A172 (cell line): ENCODE results near the gene NGRN. TPM values are rescaled to one million over a fixed set of nuclear protein-coding genes. Genes with fewer than 3 reads are reported as not detected.
"Not testable (repeated sequence)": the region's sequence is repeated elsewhere in the genome, so short reads cannot be mapped to it uniquely, and the experiment has no call there.

Source experiments
- DNase-seq: peaks from one replicate; pipeline ENCODE4 v3.0.0-alpha.2; 2015; ENCODE audit warnings: low spot score
- total RNA-seq: library from RNA; depleted of rRNA; stranded (reverse); fragments of >200 nt; shearing (Covaris generic); gene quantifications from 2 replicates; pipeline ENCODE4 v1.2.3, GENCODE V29; 2014

Gene NGRN
- total RNA-seq, 1 experiment from 2014 or later = 82.9 TPM

DNA sequence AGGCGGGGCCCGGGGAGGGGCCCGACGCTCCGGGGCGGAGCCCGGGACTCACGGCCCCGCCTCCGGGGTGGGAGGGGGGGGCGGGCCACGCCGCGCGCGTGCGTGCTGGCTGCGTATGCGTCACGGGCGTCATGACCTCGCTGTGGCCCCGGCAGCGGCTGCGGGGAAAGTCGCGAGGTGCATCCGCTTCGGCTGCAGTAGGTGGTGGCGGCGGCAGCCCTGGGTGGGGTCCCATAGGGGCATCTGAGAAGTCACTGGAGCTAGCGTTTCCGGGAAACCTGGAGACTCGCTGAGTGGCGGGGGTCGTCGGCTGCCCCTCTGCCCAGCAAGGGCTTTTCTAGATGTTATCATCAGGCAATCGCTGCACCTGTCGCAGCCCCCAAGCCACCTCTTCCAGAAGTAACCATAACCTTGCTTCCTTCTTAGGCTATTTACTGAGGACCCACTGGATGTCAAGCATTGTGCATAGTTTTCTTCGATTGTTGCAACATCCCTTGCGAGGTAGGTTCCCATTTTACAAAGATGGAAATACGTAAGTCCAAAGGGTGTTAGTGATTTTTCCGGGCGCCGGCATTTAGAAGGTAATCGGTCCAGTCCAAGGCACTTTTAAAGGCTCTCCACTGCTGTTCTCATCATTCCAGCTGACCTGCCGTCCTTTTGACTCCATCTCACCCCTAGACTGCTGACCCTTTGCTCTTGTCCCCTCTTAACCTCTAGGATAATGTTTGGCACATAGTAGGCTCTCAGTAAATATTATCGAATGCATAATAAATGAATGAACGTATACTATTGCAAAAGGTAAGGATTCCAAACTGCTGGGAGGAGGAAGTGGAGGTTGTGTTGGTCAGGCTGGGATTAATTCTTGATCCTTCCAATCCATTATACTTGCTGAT lies 31.1 kb upstream of the NGRN start, which contains the start of gene GDPGP1:
Gene GDPGP1, plus strand, starts transcription at position 114 of the 893 bp plus-strand sequence. CDS start 6,700 bp downstream, outside the sequence.
- peak; percentile 17 for DNase-seq

DNA sequence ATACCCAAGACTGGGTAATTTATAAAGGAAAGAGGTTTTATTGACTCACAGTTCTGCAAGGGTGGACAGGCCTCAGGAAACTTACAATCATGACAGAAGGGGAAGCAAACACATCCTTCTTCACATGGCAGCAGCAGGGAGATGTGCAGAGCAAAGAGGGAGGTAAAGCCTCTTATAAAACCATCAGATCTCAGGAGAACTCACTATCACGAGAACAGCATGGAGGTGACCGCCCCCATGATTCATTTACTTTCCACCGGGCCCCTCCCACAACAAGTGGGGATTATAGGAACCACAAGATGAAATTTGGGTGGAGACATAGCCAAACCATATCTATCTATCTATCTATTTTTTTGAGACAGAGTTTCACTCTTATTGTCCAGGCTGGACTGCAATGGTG lies 26.1 kb upstream of the NGRN start:
- DNase-seq = peak; percentile 54

DNA sequence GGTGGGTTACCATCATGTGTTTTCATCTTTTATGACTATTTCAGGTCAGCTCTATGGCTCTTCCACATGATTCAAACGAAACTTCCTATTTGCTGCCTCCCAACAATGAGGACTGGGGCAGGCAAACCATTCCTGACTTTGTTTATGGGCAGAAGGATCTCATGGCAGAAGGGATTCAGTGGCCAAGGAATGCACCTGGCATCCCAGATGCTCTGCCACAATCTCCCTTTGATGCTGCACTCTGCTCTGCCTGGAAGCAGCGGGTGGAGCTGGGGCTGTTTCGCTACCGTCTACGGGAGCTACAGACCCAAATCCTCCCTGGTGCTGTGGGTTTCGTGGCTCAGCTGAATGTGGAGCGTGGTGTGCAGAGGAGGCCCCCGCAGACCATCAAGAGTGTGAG lies 24.6 kb upstream of the NGRN start:
- DNase-seq = no peak

DNA sequence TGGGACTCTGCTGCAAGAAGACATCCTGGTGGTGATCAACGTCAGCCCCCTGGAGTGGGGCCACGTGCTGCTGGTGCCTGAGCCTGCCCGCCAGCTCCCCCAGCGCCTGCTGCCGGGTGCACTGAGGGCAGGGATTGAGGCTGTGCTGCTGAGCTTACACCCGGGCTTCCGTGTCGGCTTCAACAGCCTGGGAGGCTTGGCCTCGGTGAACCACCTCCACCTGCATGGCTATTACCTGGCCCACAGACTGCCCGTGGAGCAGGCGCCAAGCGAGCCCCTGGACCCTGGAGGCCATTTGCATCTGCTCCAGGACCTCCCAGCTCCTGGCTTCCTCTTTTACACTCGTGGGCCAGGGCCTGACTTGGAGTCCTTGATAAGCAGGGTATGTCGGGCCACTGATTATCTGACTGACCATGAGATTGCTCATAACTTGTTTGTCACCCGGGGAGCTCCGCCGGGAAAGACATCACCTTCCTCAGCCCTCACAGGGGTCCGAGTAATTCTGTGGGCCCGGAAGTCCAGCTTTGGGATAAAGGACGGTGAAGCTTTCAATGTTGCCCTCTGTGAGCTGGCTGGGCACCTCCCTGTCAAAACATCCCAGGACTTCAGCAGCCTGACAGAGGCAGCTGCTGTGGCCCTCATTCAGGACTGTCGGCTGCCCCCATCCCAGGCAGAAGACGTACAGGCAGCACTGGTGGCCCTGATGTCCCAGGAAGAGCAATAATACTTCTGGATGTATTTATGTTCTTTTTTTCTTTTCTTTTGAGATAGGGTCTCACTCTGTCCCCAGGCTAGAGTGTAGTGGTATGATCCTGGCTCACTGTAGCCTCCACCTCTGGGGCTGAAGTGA lies 23.9 kb upstream of the NGRN start:
- DNase-seq = no peak

DNA sequence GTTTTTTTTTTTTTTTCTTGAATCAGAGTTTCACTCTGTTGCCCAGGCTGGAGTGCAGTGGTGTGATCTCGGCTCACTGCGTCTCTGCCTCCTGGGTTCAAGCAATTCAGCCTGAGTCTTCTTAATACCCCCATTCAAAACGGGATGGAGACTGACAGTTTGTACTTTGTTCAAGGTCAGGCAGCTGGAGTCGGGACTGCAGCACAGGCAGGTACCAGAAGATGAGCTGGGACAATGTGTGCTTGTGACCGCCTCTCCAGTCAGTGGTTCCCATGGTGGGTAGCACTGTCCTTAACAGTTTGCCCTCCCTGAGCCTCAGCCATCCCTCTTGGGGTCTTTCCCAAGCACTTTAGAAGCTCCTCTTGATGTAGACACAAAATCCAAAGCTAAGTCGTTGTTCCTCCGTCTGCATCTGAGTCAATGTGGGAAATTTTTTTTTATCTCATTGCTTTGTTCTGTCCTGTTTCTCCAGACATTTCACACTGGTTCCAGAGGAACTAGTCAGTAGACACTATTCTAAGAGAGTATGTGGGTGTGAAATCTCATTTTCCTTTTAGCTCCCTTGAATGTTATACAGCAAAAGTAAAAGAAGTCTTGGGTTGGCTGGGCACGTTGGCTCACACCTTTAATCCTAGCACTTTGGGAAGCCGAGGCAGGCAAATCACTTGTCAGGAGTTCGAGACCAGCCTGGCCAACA lies 21.4 kb upstream of the NGRN start:
- DNase-seq = no peak

DNA sequence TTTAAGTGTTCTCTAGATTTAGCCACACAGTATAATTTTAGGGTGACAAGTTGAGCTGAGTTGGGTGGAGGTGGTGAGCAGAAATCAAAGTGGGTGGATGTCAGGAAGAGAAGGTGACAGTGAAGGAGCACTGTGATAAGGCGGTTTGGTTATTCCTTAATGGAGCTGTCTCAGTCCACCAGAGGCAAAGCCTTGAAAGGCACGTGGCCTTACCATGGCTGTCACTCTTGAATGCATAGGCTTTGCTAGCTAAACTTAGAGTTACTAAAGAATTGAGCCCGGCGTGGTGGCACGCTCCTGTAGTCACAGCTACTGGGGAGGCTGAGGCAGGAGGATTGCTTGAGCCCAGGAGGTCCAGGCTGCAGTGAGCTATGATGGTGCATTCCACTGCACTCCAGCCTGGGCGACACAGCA lies 16.7 kb upstream of the NGRN start:
- DNase-seq = no peak

DNA sequence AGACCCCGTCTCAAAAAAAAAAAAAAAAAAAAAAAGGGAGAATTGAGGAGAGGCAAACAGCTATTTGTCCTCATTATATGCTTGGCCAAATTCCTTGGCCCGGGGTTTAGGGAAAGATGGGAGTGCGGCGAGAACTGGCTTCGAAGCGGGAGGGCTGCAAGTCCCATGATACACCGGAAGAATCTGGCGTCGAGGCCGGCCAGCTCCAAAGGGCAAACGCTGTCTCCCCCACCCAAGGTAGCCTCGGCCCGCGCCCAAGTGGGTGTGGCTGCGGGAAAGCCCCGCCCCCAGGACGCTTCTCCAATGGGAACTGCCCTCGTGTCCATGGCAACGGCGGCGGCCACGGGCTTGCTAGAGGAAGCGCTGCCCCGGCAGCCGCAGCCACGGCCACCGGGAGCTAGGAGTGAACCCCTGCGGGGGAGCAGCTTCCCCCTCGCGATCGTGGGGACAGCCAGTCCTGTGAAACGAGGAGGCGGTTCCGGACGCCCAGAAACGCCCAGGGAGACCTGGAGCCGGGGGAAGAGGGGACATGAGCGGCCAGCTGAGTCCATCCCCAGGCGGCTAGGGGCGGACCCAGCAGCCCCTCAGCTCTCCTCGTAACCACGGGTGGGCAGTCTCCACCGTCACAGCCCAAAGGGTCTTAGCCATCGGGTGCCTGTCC lies 16.1 kb upstream of the NGRN start, which contains the start of gene TTLL13:
Gene TTLL13, plus strand, starts transcription at position 354 of the 661 bp plus-strand sequence. CDS start 1,075 bp downstream, outside the sequence.
- DNase-seq = peak; percentile 72

DNA sequence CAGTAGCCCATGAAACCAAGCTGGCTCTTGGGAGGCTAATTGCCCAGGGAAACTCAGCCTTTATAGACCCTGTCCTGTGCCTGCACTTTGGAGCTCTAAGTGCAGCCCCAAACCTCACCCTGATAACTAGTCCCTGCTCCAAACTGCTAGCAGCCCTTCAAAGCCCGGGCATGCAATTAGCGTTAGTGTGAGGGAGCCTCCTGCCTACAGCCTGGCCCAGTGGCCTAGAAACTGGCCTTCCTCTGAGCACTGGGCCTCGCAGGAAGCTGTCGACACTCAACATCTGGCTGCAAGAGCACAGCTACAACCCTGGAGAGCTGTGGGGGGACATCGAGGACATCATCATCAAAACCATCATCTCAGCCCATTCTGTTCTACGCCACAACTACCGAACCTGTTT lies 7.7 kb upstream of the NGRN start:
- DNase-seq = no peak

DNA sequence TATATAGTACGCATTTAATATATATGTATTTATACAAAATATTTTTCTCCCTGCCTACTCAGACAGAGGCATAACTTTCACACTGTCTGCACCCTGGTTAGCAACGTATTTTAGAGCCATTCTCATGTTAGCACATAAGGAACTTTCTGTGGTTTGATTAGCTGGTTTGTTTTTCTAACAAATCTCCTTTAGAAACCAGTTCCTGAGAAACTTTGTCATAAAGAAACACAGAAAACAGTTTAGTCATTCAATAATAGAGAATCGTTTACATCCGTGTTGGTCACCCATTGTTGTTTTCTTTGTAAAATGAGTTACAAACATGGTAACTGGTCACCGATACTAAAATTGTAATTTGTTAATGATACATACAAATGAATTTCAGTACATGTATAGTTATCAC lies 5.9 kb upstream of the NGRN start:
- DNase-seq = no peak

DNA sequence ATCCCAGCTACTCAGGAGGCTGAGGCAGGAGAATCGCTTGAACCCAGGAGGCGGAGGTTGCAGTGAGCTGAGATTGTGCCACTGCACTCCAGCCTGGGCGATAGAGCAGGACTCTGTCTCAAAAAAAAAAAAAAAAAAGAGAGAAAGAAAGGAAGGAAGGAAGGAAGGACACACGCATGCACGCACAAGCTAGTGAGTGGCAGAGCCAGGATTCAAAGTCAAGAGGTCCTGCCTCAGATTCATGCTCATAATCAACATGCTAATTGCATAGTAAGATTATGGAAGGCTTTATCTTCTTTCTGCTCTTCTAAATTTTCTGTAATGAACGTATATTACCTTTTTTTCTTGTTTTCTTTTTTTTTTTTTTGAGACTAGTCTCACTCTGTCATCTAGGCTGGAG lies 4.7 kb upstream of the NGRN start:
- not testable (repeated sequence) for DNase-seq

DNA sequence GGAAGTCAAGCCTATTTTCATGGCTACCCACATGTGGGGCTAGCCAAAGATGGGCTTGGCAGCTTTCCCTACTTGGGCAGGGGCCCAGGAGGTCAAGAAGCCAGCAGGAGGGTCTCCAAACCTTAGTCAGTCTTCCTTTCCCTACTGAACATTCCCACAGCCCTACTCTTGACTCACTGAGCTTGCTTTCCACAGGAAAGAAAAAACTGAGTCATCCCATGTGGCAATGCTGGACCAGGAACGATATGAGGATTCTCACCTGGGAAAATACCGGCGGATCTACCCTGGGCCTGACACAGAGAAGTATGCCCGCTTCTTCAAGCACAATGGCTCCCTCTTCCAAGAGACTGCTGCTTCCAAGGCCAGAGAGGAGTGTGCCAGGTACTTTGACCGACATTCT lies 3.7 kb upstream of the NGRN start:
- DNase-seq = peak; percentile 39

DNA sequence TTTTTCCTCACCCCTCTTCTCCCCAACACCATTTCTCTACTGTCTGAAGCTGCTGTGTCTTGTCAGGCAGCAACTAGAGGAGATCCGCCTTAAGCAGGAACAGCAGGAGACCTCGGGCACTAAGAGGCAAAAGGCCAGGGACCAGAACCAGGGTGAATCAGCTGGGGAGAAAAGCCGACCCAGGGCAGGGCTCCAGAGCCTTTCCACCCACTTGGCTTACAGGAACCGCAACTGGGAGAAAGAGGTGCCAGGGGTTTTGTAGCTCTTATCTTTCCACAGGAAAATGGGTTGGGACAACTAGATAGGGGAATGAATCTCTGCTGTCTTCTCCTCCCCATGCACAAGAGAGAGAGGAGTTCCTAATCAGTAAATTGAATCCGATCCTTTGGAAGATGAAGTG lies 3.0 kb upstream of the NGRN start:
- no peak for DNase-seq

DNA sequence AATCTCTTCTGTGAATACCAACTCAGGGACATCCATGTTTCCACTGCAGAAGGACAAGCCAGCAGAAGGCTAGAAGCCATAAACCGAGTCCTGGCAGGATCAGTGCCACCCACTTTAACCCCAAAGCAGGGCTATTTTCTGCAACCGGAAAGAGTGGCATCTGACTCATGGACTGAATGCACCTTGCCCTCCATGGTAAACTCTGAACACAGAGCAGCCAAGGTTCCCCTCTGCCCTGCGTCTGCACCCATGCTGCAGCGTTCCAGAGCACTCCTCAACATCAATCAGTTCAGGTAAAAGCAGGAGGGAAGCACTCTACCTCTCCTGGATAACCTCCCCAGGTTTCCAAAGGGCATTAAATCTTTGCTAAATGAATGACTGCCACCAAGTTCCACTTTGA lies 801 bp upstream of the NGRN start:
- DNase-seq = peak; percentile 44

DNA sequence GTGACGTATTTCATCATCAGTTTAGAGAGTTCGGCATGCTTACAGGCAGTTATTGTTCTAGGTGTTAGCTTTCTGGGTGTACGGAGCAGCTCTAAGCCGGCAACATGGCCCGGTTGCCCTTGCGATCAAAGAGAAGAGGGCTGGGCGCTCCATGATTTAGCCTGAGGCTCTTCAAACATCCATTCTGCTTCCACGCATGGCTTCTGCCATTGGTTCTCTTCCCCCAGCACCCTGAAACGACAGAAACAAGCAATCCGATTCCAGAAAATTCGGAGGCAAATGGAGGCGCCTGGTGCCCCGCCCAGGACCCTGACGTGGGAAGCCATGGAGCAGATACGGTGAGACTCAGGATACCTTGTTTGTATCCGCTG lies 574 bp downstream of the NGRN start:
- peak; percentile 21 for DNase-seq

DNA sequence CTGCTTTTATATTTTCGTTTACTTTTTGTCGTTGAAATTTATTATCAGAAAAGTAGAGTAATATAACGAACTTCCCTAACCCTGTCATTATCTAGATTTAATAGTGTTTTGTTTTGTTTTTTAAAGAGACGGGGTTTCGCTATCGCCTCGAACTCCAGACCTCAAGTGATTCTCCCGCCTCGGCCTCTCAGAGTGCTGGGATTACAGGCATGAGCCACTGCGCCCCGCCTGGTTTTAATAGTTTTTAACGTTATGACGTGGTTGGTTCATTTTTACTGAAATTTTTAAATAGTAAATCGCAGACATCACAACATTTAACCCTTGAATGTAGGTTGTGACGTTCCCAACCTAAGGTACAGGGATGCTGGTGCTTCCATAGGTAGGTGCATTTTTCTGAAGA lies 1.0 kb downstream of the NGRN start:
- DNase-seq = no peak

DNA sequence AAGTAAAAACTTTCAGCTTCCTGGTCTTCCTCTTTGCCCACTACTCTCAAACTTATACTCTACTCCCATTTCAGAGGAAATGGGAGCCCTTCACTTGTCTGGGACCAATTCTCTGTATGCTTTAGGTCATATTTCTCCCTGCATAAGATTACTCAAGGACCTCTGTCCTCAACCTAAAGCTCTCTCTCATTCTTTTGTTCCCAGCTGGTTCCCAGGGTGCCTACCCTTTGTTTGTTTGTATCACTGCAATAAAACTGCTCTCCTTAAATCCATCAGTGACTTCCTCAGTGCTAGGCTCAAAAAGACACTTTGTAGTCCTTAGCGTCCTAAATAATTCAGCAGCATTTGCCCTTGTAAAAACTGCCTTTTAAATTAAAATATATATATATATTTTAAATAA lies 2.9 kb downstream of the NGRN start:
- no peak for DNase-seq

DNA sequence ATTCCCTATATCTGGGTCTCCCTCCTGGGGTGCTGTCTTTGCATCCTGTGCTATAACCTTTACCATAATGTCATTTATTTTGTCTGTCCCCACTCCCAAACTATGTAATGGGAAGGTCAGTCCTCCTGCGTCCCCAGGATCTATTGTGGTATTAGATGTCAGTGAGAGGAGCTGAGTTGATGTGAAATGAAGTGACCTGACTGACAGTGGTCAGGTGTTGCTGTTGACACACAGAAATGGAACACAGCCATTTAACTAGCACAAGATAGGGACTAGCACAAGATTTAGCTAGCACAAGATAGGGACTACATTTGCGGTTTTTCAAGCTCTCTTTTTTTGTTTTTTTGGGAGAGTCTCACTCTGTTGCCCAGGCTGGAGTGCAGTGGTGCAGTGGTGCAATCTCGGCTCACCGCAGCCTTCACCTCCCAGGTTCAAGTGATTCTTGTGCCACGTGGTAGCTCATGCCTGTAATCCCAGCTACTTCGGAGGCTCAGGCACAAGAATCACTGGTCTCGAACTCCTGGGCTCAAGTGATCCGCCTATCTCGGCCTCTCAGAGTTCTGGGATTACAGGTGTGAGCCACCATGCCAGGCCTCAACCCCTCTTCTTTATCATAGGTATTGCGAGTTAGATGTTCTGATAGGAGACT lies 5.2 kb downstream of the NGRN start:
- no peak for DNase-seq

DNA sequence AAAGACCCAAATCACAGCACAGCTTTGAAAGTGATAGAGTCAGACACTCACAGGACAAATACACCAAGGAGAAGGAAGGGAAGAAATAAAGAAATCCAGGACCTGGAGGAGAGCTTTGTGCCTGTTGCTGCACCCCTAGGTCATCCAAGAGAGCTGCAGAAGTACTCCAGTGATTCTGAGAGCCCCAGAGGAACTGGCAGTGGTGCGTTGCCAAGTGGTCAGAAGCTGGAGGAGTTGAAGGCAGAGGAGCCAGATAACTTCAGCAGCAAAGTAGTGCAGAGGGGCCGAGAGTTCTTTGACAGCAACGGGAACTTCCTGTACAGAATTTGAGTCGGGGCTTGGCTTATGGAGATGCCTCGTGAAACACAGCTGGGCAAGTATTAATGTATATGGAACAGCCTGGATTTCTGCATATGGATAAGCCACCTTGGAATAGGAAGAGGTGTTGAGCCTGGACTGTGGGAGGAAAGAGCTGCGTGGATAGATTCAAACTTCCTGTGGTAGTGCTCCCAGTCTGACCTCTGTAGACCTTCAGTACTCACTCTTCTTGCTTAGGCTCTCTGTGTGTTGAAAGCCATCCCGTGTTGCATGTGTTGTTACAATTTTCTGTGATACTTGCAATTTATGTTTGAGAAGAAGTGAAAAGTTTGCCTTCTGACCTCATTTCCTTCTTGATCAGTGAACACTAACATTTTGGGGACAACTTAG lies 6.1 kb downstream of the NGRN start:
- no peak for DNase-seq

DNA sequence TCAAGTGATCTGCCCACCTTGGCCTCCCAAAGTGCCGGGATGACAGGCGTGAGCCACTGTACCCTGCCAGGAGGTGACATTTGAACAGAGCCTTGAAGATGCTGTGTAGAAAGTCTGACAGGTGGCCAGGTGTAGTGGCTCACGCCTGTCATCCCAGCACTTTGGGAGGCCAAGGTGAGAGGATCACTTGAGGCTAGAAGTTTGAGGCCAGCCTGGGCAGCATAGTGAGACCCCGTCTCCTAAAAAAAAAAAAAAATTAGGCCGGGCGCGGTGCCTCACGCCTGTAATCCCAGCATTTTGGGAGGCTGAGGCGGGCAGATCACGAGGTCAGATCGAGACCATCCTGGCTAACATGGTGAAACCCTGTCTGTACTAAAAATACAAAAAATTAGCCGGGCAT lies 13.0 kb downstream of the NGRN start:
- not testable (repeated sequence) for DNase-seq

DNA sequence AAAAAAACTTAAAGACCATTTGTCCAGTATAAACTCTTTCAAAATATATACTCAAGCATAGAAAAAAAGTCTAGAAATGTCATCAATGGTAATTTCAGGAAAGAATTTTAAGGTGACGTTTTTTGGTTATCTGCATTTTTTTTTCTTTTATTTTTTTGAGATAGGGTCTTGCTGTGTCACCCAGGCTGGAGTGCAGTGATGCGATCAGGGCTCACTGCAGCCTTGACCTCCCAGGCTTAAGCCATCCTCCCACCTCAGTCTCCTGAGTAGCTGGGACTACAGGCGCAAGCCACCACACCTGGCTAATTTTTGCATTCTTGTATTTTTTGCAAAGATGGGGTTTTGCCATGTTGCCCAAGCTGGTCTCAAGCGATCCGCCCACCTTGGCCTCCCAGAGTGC lies 15.3 kb downstream of the NGRN start:
- not testable (repeated sequence) for DNase-seq
